Measurements from ENCODE around the gene DUOX1.

DNA sequence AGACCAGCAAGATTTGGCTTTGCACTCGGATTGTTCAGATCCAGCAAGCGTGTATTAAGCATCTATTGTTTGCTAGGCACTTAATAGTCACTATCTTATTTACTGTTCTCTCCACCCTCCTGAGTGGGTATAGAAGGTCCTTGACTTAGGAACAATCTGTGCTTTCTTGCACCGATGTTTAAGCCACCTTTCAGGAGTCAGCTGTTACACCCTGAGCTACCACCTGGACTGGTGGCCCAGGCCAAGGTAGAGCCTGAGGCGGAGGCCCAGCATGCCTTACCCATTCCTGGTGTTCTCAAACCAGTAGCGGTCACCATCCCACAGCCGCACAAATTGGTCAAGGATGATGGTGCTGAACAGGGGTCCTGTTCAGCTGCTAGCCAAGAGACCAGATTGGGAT is 10.0 kb downstream of the DUOX1 start:
- TF ChIP-seq, protein P1, sequence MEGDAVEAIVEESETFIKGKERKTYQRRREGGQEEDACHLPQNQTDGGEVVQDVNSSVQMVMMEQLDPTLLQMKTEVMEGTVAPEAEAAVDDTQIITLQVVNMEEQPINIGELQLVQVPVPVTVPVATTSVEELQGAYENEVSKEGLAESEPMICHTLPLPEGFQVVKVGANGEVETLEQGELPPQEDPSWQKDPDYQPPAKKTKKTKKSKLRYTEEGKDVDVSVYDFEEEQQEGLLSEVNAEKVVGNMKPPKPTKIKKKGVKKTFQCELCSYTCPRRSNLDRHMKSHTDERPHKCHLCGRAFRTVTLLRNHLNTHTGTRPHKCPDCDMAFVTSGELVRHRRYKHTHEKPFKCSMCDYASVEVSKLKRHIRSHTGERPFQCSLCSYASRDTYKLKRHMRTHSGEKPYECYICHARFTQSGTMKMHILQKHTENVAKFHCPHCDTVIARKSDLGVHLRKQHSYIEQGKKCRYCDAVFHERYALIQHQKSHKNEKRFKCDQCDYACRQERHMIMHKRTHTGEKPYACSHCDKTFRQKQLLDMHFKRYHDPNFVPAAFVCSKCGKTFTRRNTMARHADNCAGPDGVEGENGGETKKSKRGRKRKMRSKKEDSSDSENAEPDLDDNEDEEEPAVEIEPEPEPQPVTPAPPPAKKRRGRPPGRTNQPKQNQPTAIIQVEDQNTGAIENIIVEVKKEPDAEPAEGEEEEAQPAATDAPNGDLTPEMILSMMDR (conservative IDR thresholded peaks at IDR 0.05): no peak
- TF ChIP-seq EZH2 (IDR thresholded peaks at IDR 0.05; ENCODE audit: low read depth): no peak

Measured in PC-9 (cell line).